GM23248 (cell line): ENCODE measurements around the gene GLYR1. TPM values are rescaled to one million over a fixed set of nuclear protein-coding genes. Genes with fewer than 3 reads are reported as not detected.

ENCODE experiments used
- DNase-seq: peaks from one replicate; pipeline ENCODE4 v3.0.0-alpha.2; 2015
- H2AFZ ChIP-seq: fragments of 200-600 bp; sonication (generic); 2 replicates; pipeline ENCODE4 v1.6.1; 2016; ENCODE audit warnings: antibody characterized with exemption
- H3F3A ChIP-seq: fragments of 200-600 bp; sonication (generic); 2 replicates; pipeline ENCODE4 v1.6.1; 2016; ENCODE audit warnings: mild to moderate bottlenecking, antibody characterized with exemption, mixed run types; ENCODE audit not compliant: insufficient read depth
- H3K27ac ChIP-seq: fragments of 200-600 bp; sonication (generic); 2 replicates; pipeline ENCODE4 v1.5.1; 2016; ENCODE audit warnings: mild to moderate bottlenecking
- H3K27me3 ChIP-seq: fragments of 200-600 bp; sonication (generic); replicated peaks from 2 replicates; pipeline ENCODE4 v1.6.1; 2016; ENCODE audit warnings: mild to moderate bottlenecking; ENCODE audit not compliant: insufficient read depth
- H3K36me3 ChIP-seq: fragments of 200-600 bp; sonication (generic); 2 replicates; pipeline ENCODE4 v1.6.1; 2016; ENCODE audit warnings: low read depth, mild to moderate bottlenecking
- H3K4me1 ChIP-seq: fragments of 200-600 bp; sonication (generic); 2 replicates; pipeline ENCODE4 v1.6.1; 2016; ENCODE audit warnings: mild to moderate bottlenecking; ENCODE audit not compliant: insufficient read depth
- H3K4me2 ChIP-seq: fragments of 200-600 bp; sonication (generic); one replicate; pipeline ENCODE4 v1.6.1; 2016; ENCODE audit warnings: mild to moderate bottlenecking; ENCODE audit not compliant: unreplicated experiment
- H3K4me3 ChIP-seq: fragments of 200-600 bp; sonication (generic); 2 replicates; pipeline ENCODE4 v1.5.1; 2016; ENCODE audit warnings: mild to moderate bottlenecking
- H3K79me2 ChIP-seq: fragments of 200-600 bp; sonication (generic); 2 replicates; pipeline ENCODE4 v1.6.1; 2016; ENCODE audit warnings: mild to moderate bottlenecking; ENCODE audit not compliant: insufficient read depth
- H3K9ac ChIP-seq: fragments of 200-600 bp; sonication (generic); 2 replicates; pipeline ENCODE4 v1.6.1; 2016; ENCODE audit warnings: mild to moderate bottlenecking
- H3K9me2 ChIP-seq: fragments of 200-600 bp; sonication (generic); 2 replicates; pipeline ENCODE4 v1.6.1; 2016; ENCODE audit warnings: mixed run types, mild to moderate bottlenecking, moderate library complexity; ENCODE audit not compliant: insufficient read depth
- H3K9me3 ChIP-seq: fragments of 200-600 bp; sonication (generic); one replicate; pipeline ENCODE4 v1.6.1; 2017; ENCODE audit warnings: low read depth
- H4K20me1 ChIP-seq: fragments of 200-600 bp; sonication (generic); 2 replicates; pipeline ENCODE4 v1.6.0; 2016; ENCODE audit not compliant: insufficient read depth
- EZH2 ChIP-seq: fragments of 200-600 bp; sonication (generic); IDR thresholded peaks from 2 replicates; pipeline ENCODE4 v1.6.1; 2018; ENCODE audit warnings: antibody characterized with exemption, mild to moderate bottlenecking; ENCODE audit not compliant: insufficient read depth, poor library complexity, severe bottlenecking
- EZH2phosphoT487 ChIP-seq: fragments of 200-600 bp; sonication (generic); IDR thresholded peaks from 2 replicates; pipeline ENCODE4 v1.6.1; 2018; ENCODE audit warnings: antibody characterized with exemption, moderate library complexity, mild to moderate bottlenecking, low read depth; ENCODE audit not compliant: insufficient read depth
- WGBS, 2 experiments: methylation state at CpG; one replicate each; pipeline ENCODE4 v1.1.6; 2015 to 2017; ENCODE audit warnings: low lambda C conversion rate in 2 of 2, low coverage in 1 of 2; ENCODE audit errors: missing lambda C conversion rate in 2 of 2; 5-methylcytosine and 5-hydroxymethylcytosine counted together
- in situ Hi-C: fragments of 300-500 bp; cut with MboI; formaldehyde crosslinking; loops from 2 replicates; pipeline ENCODE4 v1.15.0; 2020
- polyA plus RNA-seq: library from polyadenylated mRNA; unstranded; fragments of >200 nt; fragmentation: Nextera tagmentation; extraction: Ambion mirVana; gene quantifications from 2 replicates; pipeline ENCODE4 v1.2.1, GENCODE V29; 2016
- total RNA-seq: library from RNA; depleted of rRNA; stranded (reverse); fragments of >200 nt; shearing (Covaris generic); gene quantifications from 2 replicates; pipeline ENCODE4 v1.2.3, GENCODE V29; 2014

Gene GLYR1
- total and polyA plus RNA-seq, 2 experiments from 2014 or later = 31.2 to 39.9 TPM

DNA sequence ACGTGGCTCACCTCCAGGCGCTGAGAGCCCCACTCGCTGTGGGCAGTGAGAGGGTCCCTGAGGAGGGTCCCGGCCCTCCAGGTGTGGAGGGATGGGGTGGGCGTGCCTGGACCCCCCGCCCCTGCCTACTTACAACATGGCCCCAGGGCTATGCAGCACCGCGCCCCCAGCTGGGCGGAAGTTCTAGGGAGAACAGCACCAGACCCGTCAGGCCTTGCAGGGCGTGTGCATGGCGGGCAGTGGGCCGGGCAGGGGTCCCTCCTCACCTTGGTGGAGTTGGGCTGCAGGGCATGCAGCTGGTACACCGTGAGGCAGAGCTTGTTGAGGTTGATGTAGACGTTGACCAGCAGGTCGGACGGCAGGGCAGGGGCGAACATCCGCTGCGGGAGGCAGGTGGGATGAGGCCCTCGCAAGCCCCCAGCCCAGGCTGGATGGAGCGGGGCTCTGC is 49.3 kb downstream of the GLYR1 start:
- 86 to 89% methylated on average over 22 of the region's 22 CpGs for WGBS, 2 experiments
- no peak overlapping the region for H3K27ac ChIP-seq
- TF ChIP-seq EZH2phosphoT487 (no peak), EZH2 (no peak)

GRCh38 chr16:4796982-4797804 is 49.9 kb downstream of the GLYR1 start:
- no peak overlapping the region for H2AFZ ChIP-seq
- in situ Hi-C loops = no loop called here
- no peaks in the 10 kb centered on the region; the same call in 1 of the 2 replicates for H3K4me1 ChIP-seq
- H3K27ac ChIP-seq = no peak overlapping the region
- H3F3A ChIP-seq = no peaks in the 10 kb centered on the region
- H3K9me3 ChIP-seq = no peaks in the 10 kb centered on the region
- no peaks in the 10 kb centered on the region for H3K9me2 ChIP-seq
- TF ChIP-seq EZH2phosphoT487 = no peak
- TF ChIP-seq EZH2 = no peak
- no peak overlapping the region for H3K9ac ChIP-seq
- no peaks in the 10 kb centered on the region for H3K36me3 ChIP-seq
- no peak overlapping the region for H3K4me3 ChIP-seq
- H4K20me1 ChIP-seq = no peaks in the 10 kb centered on the region
- WGBS, 2 experiments = 83 to 86% methylated on average over 21 of the region's 21 CpGs
- no peak overlapping the region for H3K4me2 ChIP-seq
- H3K27me3 ChIP-seq = no peaks in the 10 kb centered on the region
- H3K79me2 ChIP-seq = no peaks in the 10 kb centered on the region
- no peak for DNase-seq

More for the DNA sequence above, 49.3 kb downstream of the GLYR1 start:
- no peak overlapping the region for H3K9ac ChIP-seq
- no peaks in the 10 kb centered on the region for H3K9me3 ChIP-seq
- no peak overlapping the region for H3K4me3 ChIP-seq
- no peaks in the 10 kb centered on the region; the same call in 1 of the 2 replicates for H3K4me1 ChIP-seq
- no peaks in the 10 kb centered on the region for H3K36me3 ChIP-seq
- H3K27me3 ChIP-seq = no peaks in the 10 kb centered on the region
- no peak for DNase-seq
- H3K79me2 ChIP-seq = no peaks in the 10 kb centered on the region
- H3F3A ChIP-seq = no peaks in the 10 kb centered on the region
- H2AFZ ChIP-seq = no peak overlapping the region
- no peaks in the 10 kb centered on the region for H4K20me1 ChIP-seq
- H3K4me2 ChIP-seq = no peak overlapping the region
- H3K9me2 ChIP-seq = no peaks in the 10 kb centered on the region
- in situ Hi-C loops = no loop called here

GRCh38 chr16:4795828-4796572 is 51.1 kb downstream of the GLYR1 start:
- no peaks in the 10 kb centered on the region for H3K36me3 ChIP-seq
- H3K27me3 ChIP-seq = no peaks in the 10 kb centered on the region
- 92 to 93% methylated on average over 25 to 30 of the region's 30 CpGs for WGBS, 2 experiments
- TF ChIP-seq EZH2 (no peak), EZH2phosphoT487 (no peak)
- H3K79me2 ChIP-seq = no peaks in the 10 kb centered on the region
- no peaks in the 10 kb centered on the region for H3F3A ChIP-seq
- H3K9me3 ChIP-seq = no peaks in the 10 kb centered on the region
- H3K9me2 ChIP-seq = no peaks in the 10 kb centered on the region
- H3K4me3 ChIP-seq = no peak overlapping the region
- no peak overlapping the region for H3K27ac ChIP-seq
- no peaks in the 10 kb centered on the region for H4K20me1 ChIP-seq
- H2AFZ ChIP-seq = no peak overlapping the region
- H3K4me2 ChIP-seq = no peak overlapping the region
- H3K4me1 ChIP-seq = no peaks in the 10 kb centered on the region
- DNase-seq = no peak
- in situ Hi-C loops = no loop called here
- H3K9ac ChIP-seq = no peak overlapping the region

DNA sequence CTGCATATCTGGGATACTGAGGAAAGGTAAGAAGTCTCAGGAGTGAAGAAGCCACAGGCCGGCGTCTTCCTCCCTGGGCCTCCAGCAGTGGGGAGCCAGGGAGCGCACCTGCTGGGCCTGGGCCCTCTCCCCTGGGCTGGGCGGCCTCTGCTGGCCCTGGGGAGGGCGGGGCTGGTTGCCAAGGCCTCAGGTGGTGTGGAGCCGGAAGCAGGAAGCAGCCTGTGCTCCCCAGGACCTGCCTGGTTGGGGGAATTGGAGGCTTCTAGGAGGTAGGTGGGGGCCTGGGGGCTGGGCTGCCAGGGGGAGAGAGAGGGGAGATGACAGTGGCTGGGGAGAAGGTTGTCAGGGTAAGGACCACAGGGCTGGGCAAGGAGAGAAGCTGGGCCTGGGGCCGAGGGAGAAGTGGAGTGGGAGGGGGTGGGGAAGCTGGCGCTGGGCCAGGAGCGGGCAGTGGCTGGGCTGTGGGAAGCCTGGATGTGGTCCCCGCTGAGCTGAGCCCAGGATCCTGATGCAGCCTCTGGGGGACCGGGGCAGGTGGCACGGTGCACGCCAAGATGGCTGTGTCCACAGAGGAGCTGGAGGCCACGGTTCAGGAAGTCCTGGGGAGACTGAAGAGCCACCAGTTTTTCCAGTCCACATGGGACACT is 51.8 kb downstream of the GLYR1 start, which contains the start of gene SMIM22:
TSS of gene SMIM22 (plus strand) at position 189 of the 647 bp plus-strand sequence. CDS start at position 555, 366 bp downstream.
- DNase-seq = no peak
- H3K4me2 ChIP-seq = no peak within 1 kb of the TSS
- no peaks in the 10 kb centered on the region for H3K9me3 ChIP-seq
- H3K36me3 ChIP-seq = no peaks in the 10 kb centered on the region
- no peak within 1 kb of the TSS for H3K4me3 ChIP-seq
- no peaks in the 10 kb centered on the region for H3F3A ChIP-seq
- H3K4me1 ChIP-seq = no peaks in the 10 kb centered on the region
- no peak within 1 kb of the TSS for H3K27ac ChIP-seq
- no peak within 1 kb of the TSS for H2AFZ ChIP-seq
- H3K9me2 ChIP-seq = no peaks in the 10 kb centered on the region
- TF ChIP-seq EZH2phosphoT487 (no peak), EZH2 (no peak)
- no peak within 1 kb of the TSS for H3K9ac ChIP-seq
- 72 to 84% methylated on average over 10 to 14 of the region's 14 CpGs for WGBS, 2 experiments
- no peaks in the 10 kb centered on the region for H3K27me3 ChIP-seq
- in situ Hi-C loops = no loop called here
- no peaks in the 10 kb centered on the region for H3K79me2 ChIP-seq
- H4K20me1 ChIP-seq = no peaks in the 10 kb centered on the region
